CD14-positive monocyte (primary cell): Measurements from ENCODE around the gene S100A6. TPM values are rescaled to one million over a fixed set of nuclear protein-coding genes. Genes with fewer than 3 reads are reported as not detected.

ENCODE experiments used
- DNase-seq, 3 donors: peaks; one replicate each; pipeline ENCODE4 v3.0.0-alpha.2; 2011 to 2022
- H2AFZ ChIP-seq: 2 replicates; pipeline ENCODE4 v1.6.0; 2012; ENCODE audit warnings: mild to moderate bottlenecking, low read depth, low read length, inconsistent platforms; ENCODE audit not compliant: insufficient read depth, poor library complexity, severe bottlenecking
- H3K27ac ChIP-seq, 2 donors: 1 replicate in 1 of 2; 2 replicates in 1 of 2; pipeline ENCODE4 v1.5.1; 2012 to 2013; ENCODE audit warnings: low read length in 2 of 2, control low read depth in 1 of 2, inconsistent platforms in 1 of 2, low read depth in 1 of 2, mild to moderate bottlenecking in 1 of 2
- H3K27me3 ChIP-seq, 2 donors: one replicate each; pipeline versions ENCODE4 v1.6.0 to v1.6.1; 2011 to 2013; ENCODE audit warnings: low read length in 2 of 2; ENCODE audit not compliant: control insufficient read depth in 2 of 2, insufficient read depth in 2 of 2
- H3K36me3 ChIP-seq, 2 donors: replicated peaks in 1 of 2; 1 replicate in 1 of 2; 2 replicates in 1 of 2; pipeline versions ENCODE4 v1.5.1 to v1.6.1; 2012 to 2013; ENCODE audit warnings: low read length in 2 of 2, control low read depth in 1 of 2, inconsistent platforms in 1 of 2, mild to moderate bottlenecking in 1 of 2; ENCODE audit not compliant: insufficient read depth in 2 of 2, control insufficient read depth in 1 of 2
- H3K4me1 ChIP-seq, 2 donors: 1 replicate in 1 of 2; 2 replicates in 1 of 2; pipeline versions ENCODE4 v1.5.1 to v1.6.1; 2012 to 2013; ENCODE audit warnings: low read length in 2 of 2, control low read depth in 1 of 2, inconsistent platforms in 1 of 2, mild to moderate bottlenecking in 1 of 2, moderate library complexity in 1 of 2; ENCODE audit not compliant: insufficient read depth in 2 of 2, control insufficient read depth in 1 of 2
- H3K4me2 ChIP-seq: replicated peaks from 2 replicates; pipeline ENCODE3; 2012; ENCODE audit warnings: low read length, moderate library complexity, mild to moderate bottlenecking; ENCODE audit not compliant: poor library complexity, severe bottlenecking; ENCODE audit errors: extremely low read depth
- H3K4me3 ChIP-seq, 3 experiments: fragments of 200-600 bp in 1 of 3; sonication (generic) in 1 of 3; replicated peaks in 1 of 3; 1 replicate in 2 of 3; 2 replicates in 1 of 3; pipeline ENCODE4 v1.5.1; 2011 to 2013; ENCODE audit warnings: low read length in 3 of 3, mild to moderate bottlenecking in 3 of 3, control low read depth in 2 of 3, low read depth in 2 of 3, inconsistent platforms in 1 of 3, moderate library complexity in 1 of 3
- H3K79me2 ChIP-seq: 2 replicates; pipeline ENCODE4 v1.6.0; 2012; ENCODE audit warnings: mild to moderate bottlenecking, control low read depth, inconsistent platforms, low read length, moderate library complexity; ENCODE audit not compliant: insufficient read depth
- H3K9ac ChIP-seq: 2 replicates; pipeline ENCODE4 v1.6.0; 2017; ENCODE audit warnings: low read length, mild to moderate bottlenecking; ENCODE audit not compliant: insufficient read depth, poor library complexity, severe bottlenecking
- H3K9me3 ChIP-seq, 2 donors: replicated peaks in 1 of 2; 1 replicate in 1 of 2; 2 replicates in 1 of 2; pipeline versions ENCODE4 v1.5.1 to v1.6.1; 2012 to 2013; ENCODE audit warnings: low read length in 2 of 2, control low read depth in 1 of 2; ENCODE audit not compliant: control insufficient read depth in 1 of 2, insufficient read depth in 1 of 2
- H4K20me1 ChIP-seq: 2 replicates; pipeline ENCODE4 v1.6.0; 2012; ENCODE audit warnings: mild to moderate bottlenecking, low read length, control low read depth, moderate library complexity; ENCODE audit not compliant: insufficient read depth
- H3K27ac Mint-ChIP-seq, 7 donors: one replicate each; pipeline ENCODE4 v1.8.0; 2020; ENCODE audit warnings: mild to moderate bottlenecking in 7 of 7, mixed read lengths in 7 of 7, moderate library complexity in 6 of 7, inconsistent platforms in 2 of 7
- H3K27me3 Mint-ChIP-seq, 3 donors: one replicate each; pipeline ENCODE4 v1.8.0; 2021 to 2022; ENCODE audit warnings: low read depth in 3 of 3, mild to moderate bottlenecking in 3 of 3, mixed read lengths in 3 of 3, moderate library complexity in 3 of 3, inconsistent platforms in 1 of 3
- H3K36me3 Mint-ChIP-seq, 2 donors: one replicate each; pipeline ENCODE4 v1.8.0; 2020; ENCODE audit warnings: mixed read lengths in 2 of 2, inconsistent platforms in 1 of 2, mild to moderate bottlenecking in 1 of 2
- H3K4me1 Mint-ChIP-seq: one replicate; pipeline ENCODE4 v1.8.0; 2020; ENCODE audit warnings: mild to moderate bottlenecking, mixed read lengths
- H3K4me3 Mint-ChIP-seq, 2 donors: one replicate each; pipeline ENCODE4 v1.8.0; 2020; ENCODE audit warnings: mild to moderate bottlenecking in 2 of 2, mixed read lengths in 2 of 2, moderate library complexity in 1 of 2
- H3K9me3 Mint-ChIP-seq, 7 donors: one replicate each; pipeline ENCODE4 v1.8.0; 2020 to 2022; ENCODE audit warnings: mixed read lengths in 7 of 7, mild to moderate bottlenecking in 6 of 7, moderate library complexity in 6 of 7, inconsistent platforms in 2 of 7
- WGBS: methylation state at CpG from one replicate; pipeline ENCODE4 v1.1.5; 2013; ENCODE audit warnings: missing lambda C conversion rate; ENCODE audit not compliant: insufficient coverage; 5-methylcytosine and 5-hydroxymethylcytosine counted together
- intact Hi-C, 2 donors: fragments of 100-400 bp; cut with micrococcal nuclease; formaldehyde crosslinking; loops; one replicate each; pipeline versions ENCODE4 v1.15.0 to v1.15.1; 2023
- polyA plus RNA-seq, 3 donors: library from polyadenylated mRNA; depleted of rRNA in 1 of 3; unstranded in 2 of 3; stranded (reverse) in 1 of 3; fragments of 300-500 nt in 2 of 3; fragments of >200 nt in 1 of 3; fragmentation: Illumina TruSeq in 2 of 3; gene quantifications; 1 replicate in 2 of 3; 2 replicates in 1 of 3; pipeline ENCODE4 v1.2.3, GENCODE V29; 2012 to 2021
- TF ChIP-seq, protein P1 (sequence below): fragments of 200-600 bp; IDR thresholded peaks from one replicate; pipeline ENCODE4 v1.8.0; 2022; ENCODE audit warnings: antibody characterized with exemption, mild to moderate bottlenecking

Gene S100A6
- polyA plus RNA-seq, 3 donors: 1,242 to 5,004 (median 4,414) TPM

DNA sequence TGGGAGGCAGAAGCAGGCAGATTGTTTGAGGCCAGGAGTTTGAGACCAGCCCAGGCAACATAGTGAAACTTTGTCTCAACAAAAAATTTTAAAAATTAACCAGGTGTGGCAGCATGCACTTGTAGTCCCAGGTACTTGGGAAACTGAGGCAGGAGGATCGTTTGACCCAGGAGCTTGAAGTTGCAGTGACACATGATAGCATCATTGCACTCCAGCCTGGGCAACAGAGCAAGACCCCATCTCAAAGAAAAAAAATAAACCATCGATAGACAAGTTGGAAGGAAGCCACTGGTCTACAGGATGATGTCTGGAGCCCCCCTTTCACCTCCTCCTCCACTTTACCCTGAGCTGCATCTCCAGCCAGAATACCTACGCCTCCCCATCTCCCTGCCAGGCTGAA is 16.5 kb downstream of the S100A6 start:
- Histone ChIP-seq H3K36me3 (no peaks in the 10 kb centered on the region), H3K9ac (no peak overlapping the region), H3K4me3 (no peak overlapping the region), H3K27me3 (no peaks in the 10 kb centered on the region), H3K4me2 (no peak overlapping the region), H3K79me2 (no peaks in the 10 kb centered on the region), H3K9me3 (no peaks in the 10 kb centered on the region), H3K4me1 (peaks cover 58 to 63% of the 10 kb centered on the region in 2 donors), H3K27ac (peak overlapping the region in 1 of 2 donors; percentile 14), H2AFZ (no peak overlapping the region), H4K20me1 (no peaks in the 10 kb centered on the region)
- 97% methylated on average over 3 of the region's 3 CpGs for WGBS
- TF ChIP-seq, protein P1, sequence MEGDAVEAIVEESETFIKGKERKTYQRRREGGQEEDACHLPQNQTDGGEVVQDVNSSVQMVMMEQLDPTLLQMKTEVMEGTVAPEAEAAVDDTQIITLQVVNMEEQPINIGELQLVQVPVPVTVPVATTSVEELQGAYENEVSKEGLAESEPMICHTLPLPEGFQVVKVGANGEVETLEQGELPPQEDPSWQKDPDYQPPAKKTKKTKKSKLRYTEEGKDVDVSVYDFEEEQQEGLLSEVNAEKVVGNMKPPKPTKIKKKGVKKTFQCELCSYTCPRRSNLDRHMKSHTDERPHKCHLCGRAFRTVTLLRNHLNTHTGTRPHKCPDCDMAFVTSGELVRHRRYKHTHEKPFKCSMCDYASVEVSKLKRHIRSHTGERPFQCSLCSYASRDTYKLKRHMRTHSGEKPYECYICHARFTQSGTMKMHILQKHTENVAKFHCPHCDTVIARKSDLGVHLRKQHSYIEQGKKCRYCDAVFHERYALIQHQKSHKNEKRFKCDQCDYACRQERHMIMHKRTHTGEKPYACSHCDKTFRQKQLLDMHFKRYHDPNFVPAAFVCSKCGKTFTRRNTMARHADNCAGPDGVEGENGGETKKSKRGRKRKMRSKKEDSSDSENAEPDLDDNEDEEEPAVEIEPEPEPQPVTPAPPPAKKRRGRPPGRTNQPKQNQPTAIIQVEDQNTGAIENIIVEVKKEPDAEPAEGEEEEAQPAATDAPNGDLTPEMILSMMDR: no peak
- DNase-seq: no peak
- no peak overlapping the region for H3K4me3 Mint-ChIP-seq
- peaks cover 0 to 7% (median 3%) of the 10 kb centered on the region in 7 donors for H3K9me3 Mint-ChIP-seq
- peaks cover 0 to 2% of the 10 kb centered on the region in 2 donors for H3K36me3 Mint-ChIP-seq
- intact Hi-C loops: loop anchor here (10.0 kb wide), 2 partner anchors 226 to 236 kb away; no protein-coding TSS in a partner anchor
- peak overlapping the region in 3 of 7 donors; percentile 41 to 51 (median 46) for H3K27ac Mint-ChIP-seq
- H3K4me1 Mint-ChIP-seq: peaks cover 62% of the 10 kb centered on the region
- no peaks in the 10 kb centered on the region for H3K27me3 Mint-ChIP-seq

- H3K4me2 ChIP-seq: peak overlapping the region; percentile 63
- WGBS: 49% methylated on average over 6 of the region's 8 CpGs
- TF ChIP-seq, protein P1: no peak
- H3K9me3 Mint-ChIP-seq: no peaks in the 10 kb centered on the region
- H3K4me1 ChIP-seq: peaks cover 73 to 79% of the 10 kb centered on the region in 2 donors
- H3K36me3 ChIP-seq: no peaks in the 10 kb centered on the region
- no peaks in the 10 kb centered on the region for H3K36me3 Mint-ChIP-seq
- H3K4me3 Mint-ChIP-seq: peak overlapping the region; percentile 24 to 77
- H3K27ac Mint-ChIP-seq: peak overlapping the region; percentile 83 to 93 (median 90)
- H3K79me2 ChIP-seq: no peaks in the 10 kb centered on the region
- intact Hi-C loops: loop anchor here (10.0 kb wide), 2 partner anchors 229 to 239 kb away; no protein-coding TSS in a partner anchor
- H3K9ac ChIP-seq: peak overlapping the region; percentile 16
- no peaks in the 10 kb centered on the region for H3K9me3 ChIP-seq
- no peaks in the 10 kb centered on the region for H4K20me1 ChIP-seq
- DNase-seq: peak; percentile 23 to 63 (median 56)
- H3K4me3 ChIP-seq: peak overlapping the region in 1 of 3 experiments; percentile 56
- peaks cover 0 to 2% (median 0%) of the 10 kb centered on the region in 3 donors for H3K27me3 Mint-ChIP-seq
- no peak overlapping the region for H2AFZ ChIP-seq
- no peaks in the 10 kb centered on the region for H3K27me3 ChIP-seq
- H3K27ac ChIP-seq: peak overlapping the region; percentile 77 to 80
- peaks cover 79% of the 10 kb centered on the region for H3K4me1 Mint-ChIP-seq
Measured at GRCh38 chr1:153515504-153516394, 20.0 kb downstream of the S100A6 start.
